ENCODE measurements around the gene SMC4. TPM values are rescaled to one million over a fixed set of nuclear protein-coding genes. Genes with fewer than 3 reads are reported as not detected.
A peak's percentile ranks its signal among the peaks of the same experiment; 100 is the strongest.

SMC4 gene
- total and polyA plus RNA-seq, 8 donors = 6.5 to 15.7 (median 10.0) TPM

- intact Hi-C loops (cut with DNase I) = no loop called here
- peaks cover 0 to 8% (median 5%) of the 10 kb centered on the region in 3 donors for H3K4me1 ChIP-seq
- H3K27ac ChIP-seq = peak overlapping the region in 3 of 4 donors; percentile 17 to 42 (median 42)
- no peak for FAIRE-seq
- no peaks in the 10 kb centered on the region for H3K9me3 ChIP-seq
- no peak for TF ChIP-seq CTCF (IDR thresholded peaks at IDR 0.05)
- H3K4me3 ChIP-seq = no peak overlapping the region
- H3K27me3 ChIP-seq = no peaks in the 10 kb centered on the region
- H3K36me3 ChIP-seq = no peaks in the 10 kb centered on the region
- no peak for ATAC-seq
- DNase-seq = no peak
Measured at GRCh38 chr3:160395297-160395696, 4.2 kb upstream of the SMC4 start.

GRCh38 chr3:160398820-160399124 lies 678 bp upstream of the SMC4 start:
- no peak for TF ChIP-seq CTCF (IDR thresholded peaks at IDR 0.05)
- no peaks in the 10 kb centered on the region for H3K9me3 ChIP-seq
- DNase-seq (no peak), ATAC-seq (peak in 1 of 4 donors; percentile 1), FAIRE-seq (no peak)
- no peaks in the 10 kb centered on the region for H3K36me3 ChIP-seq
- H3K4me1 ChIP-seq = peaks cover 0 to 18% (median 13%) of the 10 kb centered on the region in 3 donors
- intact Hi-C loops (cut with DNase I) = no loop called here
- WGBS, 2 donors = 0 to 1% methylated on average over 9 of the region's 9 CpGs
- no peaks in the 10 kb centered on the region for H3K27me3 ChIP-seq
- H3K27ac ChIP-seq = peak overlapping the region; percentile 64 to 92 (median 82)
- H3K4me3 ChIP-seq = peak overlapping the region; percentile 40 to 72 (median 58)

- no peak for TF ChIP-seq CTCF (IDR thresholded peaks at IDR 0.05)
- FAIRE-seq (no peak), DNase-seq (peak; percentile 12 to 81 (median 48)), ATAC-seq (peak; percentile 17 to 40 (median 32))
- peak overlapping the region; percentile 64 to 92 (median 82) for H3K27ac ChIP-seq
- H3K4me1 ChIP-seq = peaks cover 0 to 18% (median 13%) of the 10 kb centered on the region in 3 donors
- WGBS, 2 donors = 0% methylated on average over 49 of the region's 49 CpGs
- H3K4me3 ChIP-seq = peak overlapping the region; percentile 40 to 72 (median 58)
- no peaks in the 10 kb centered on the region for H3K27me3 ChIP-seq
- no peaks in the 10 kb centered on the region for H3K9me3 ChIP-seq
- intact Hi-C loops (cut with DNase I) = no loop called here
- H3K36me3 ChIP-seq = peaks cover 0 to 5% (median 0%) of the 10 kb centered on the region in 3 donors
Measured at GRCh38 chr3:160400030-160400701, 716 bp downstream of the SMC4 start.

GRCh38 chr3:160400702-160401150 lies 1.3 kb downstream of the SMC4 start:
- intact Hi-C loops (cut with DNase I) = no loop called here
- H3K4me1 ChIP-seq = peaks cover 0 to 18% (median 13%) of the 10 kb centered on the region in 3 donors
- 0 to 1% methylated on average over 50 to 51 of the region's 51 CpGs for WGBS, 2 donors

More at GRCh38 chr3:160400702-160401150, 1.3 kb downstream of the SMC4 start:
- no peaks in the 10 kb centered on the region for H3K27me3 ChIP-seq
- TF ChIP-seq CTCF (IDR thresholded peaks at IDR 0.05) = no peak
- H3K9me3 ChIP-seq = no peaks in the 10 kb centered on the region
- H3K4me3 ChIP-seq = peak overlapping the region; percentile 40 to 72 (median 58)
- DNase-seq = peak; percentile 18 to 82 (median 48)
- ATAC-seq = peak; percentile 22 to 50 (median 37)
- peak overlapping the region; percentile 64 to 92 (median 82) for H3K27ac ChIP-seq
- no peak for FAIRE-seq
- H3K36me3 ChIP-seq = peaks cover 0 to 5% (median 0%) of the 10 kb centered on the region in 3 donors

Data from pancreas (tissue), 10 donors.